ENCODE data around the gene BPIFB3.

Gene BPIFB3

GRCh38 chr20:33053291-33054106 is at the start of gene BPIFB3:
TSS of gene BPIFB3 (plus strand) at chr20:33053903. CDS start at chr20:33055436, 1,533 bp downstream.
- no peak for DNase-seq (ENCODE audit: low spot score)

DNA sequence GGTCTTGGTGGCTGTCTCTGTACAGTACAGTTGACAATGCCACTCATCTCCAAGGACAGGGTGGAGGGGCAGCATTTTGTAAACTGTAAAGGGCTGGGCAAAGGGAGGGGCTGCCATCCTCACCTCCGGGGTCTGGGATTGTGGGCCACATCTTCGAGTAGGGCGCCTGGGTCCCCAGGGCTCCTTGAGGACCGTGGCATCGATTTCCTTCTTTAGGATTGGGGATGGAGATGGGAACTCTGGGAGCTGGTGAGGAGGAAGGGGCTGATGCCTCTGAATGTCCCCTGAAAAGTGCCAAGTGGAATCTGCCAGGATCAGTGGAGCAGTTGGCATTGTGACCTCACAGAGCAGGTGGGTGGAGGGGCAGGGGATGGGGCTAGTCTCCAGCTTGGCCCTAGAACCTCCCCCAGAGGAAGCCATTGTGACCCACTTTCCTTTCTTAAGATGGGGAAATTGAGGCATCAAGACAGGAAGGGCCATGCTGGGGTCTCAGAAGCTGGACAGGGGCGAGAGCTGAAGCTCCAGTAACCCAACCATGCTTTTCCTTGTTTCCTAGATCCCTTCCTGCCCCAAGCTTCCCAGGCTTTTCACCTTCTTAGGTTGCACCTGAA is 49.5 kb upstream of the BPIFB3 start, which contains the start of gene SUN5:
SUN5 (minus strand) TSS at position 293 of the 611 bp plus-strand sequence; CDS start at position 200, 93 bp downstream.
- no peak for DNase-seq (ENCODE audit: low spot score)

DNA sequence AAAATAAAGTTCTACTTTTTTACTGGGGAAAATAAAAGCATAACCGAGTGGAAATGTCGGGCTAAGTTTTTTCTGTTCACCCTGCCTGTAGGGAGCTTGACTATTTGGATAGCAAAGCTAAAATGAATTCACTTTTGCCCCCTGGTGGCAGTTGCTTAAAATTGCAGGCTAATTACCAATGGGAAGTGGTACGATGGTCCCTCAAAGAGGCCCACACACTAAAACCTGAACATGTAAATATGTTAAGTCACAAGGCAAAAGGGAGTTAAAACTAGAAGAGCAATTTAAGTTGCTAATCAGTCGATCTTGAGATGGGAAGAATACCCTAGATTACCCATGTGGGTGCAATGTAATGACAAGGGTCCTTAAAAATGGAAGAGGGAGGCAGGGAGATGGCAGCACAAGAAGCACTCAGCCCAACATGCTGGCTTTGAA is 48.6 kb upstream of the BPIFB3 start:
- no peak for DNase-seq (ENCODE audit: low spot score)

- no peak for DNase-seq (ENCODE audit: low spot score)
Observed at GRCh38 chr20:33005908-33006775, 47.6 kb upstream of the BPIFB3 start.

GRCh38 chr20:33006776-33007375 is 46.8 kb upstream of the BPIFB3 start:
- DNase-seq (ENCODE audit: low spot score), result no peak

- no peak for DNase-seq (ENCODE audit: low spot score)
Observed at GRCh38 chr20:33007376-33008335, 46.0 kb upstream of the BPIFB3 start, which contains the start of gene BPIFB2. TSS of gene BPIFB2 (plus strand) at chr20:33007704. CDS start at chr20:33008575, 871 bp downstream.

DNA sequence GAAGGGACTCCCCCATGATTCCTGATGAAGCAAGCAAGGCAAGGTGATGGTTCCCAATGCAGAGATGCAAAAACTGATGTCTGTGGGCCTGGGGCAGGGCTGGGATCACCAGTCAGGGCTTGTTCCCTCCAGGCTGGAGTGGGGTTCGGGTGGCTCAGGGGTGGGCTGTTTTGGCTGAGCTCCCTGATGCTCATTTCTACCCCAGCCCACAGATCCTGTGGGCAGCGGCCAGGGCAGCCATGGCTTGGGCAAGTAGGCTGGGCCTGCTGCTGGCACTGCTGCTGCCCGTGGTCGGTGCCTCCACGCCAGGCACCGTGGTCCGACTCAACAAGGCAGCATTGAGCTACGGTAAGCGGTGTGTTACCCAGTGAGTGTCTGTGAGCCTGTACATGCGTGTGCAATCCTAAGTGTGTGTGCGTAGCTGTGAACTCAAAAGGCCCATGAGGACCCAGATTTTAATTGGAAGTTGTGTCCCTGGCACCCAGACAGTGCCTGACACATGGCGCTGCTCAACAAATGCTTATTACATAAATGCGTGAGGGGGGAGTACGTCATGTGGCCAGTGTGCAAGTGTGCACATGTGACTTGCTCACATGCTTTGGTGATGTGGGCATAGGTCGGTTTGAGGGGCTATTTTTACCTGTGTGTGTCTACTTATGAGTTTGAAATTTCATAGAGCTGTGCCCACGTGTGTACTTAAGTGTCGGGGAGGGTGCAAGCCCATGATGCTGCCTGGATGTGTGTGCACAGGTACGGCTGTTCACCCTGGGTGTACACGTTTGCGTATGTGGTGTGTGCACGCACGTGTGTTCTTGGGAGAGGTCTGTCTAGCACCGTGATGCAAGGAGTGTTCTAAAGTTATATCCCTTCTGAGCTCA is 45.1 kb upstream of the BPIFB3 start:
- DNase-seq (ENCODE audit: low spot score), result no peak

DNA sequence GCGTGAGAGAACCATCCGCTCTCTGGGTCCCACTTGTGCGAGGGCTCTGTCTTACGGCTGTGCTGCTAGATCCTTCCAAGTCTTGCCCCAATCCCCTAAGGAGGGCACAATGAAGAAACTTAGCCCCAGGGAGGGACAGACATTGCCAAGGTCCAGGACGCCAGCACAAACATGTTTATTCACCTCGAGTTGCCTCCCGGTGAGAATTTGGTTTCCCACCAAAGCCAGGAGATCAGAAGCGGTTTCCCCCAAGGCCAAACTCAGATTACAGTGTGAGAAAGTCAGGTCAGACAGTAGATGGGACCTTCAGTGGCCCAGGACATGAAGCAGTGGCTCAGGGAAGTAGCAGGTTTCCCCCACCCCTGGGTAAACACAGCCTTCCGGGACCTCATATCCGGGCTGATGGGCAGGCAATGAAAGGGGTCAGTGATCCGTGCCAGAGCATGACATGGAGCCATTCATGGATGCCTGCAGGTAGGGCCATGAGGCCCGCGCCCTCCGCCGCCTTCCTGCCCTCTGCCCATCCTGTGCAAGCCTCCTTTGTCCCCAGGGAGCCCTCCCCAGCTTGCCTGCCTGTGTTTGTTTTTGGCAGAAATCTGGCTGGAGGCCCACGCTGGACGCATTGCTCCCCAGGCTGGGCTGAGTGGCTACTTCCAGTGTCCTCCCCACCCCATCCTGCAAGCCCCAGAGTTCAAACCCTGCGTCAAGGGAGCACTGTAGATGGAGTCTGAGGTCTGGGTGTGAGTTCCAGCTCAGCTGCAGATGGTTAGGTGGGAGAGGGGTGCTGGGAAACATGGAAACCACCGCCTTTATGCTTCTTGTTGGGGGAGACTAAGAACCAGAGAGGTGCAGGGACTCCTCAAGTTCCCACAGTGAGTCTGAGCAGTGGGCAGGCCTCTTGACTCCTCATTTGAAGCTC is 44.2 kb upstream of the BPIFB3 start:
- no peak for DNase-seq (ENCODE audit: low spot score)

DNA sequence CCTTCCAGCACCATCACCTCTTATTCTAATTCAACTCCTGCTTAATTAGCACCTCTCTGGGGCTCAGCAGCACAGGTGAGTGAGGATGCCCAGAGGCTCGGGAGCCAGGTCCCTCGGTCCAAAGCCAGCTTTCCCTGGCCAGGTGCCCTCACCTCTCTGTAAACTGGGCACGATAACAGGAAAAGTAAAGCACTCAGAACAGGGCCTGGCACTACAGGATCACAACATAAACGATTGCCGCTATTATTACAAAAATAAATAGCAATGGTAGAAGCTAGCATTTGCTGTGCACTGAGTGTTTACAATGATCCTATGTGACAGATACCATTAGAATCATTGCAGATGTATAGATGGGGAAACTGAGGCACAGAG is 43.6 kb upstream of the BPIFB3 start:
- DNase-seq (ENCODE audit: low spot score), result no peak

GRCh38 chr20:33010674-33011449 is 42.8 kb upstream of the BPIFB3 start:
- no peak for DNase-seq (ENCODE audit: low spot score)

DNA sequence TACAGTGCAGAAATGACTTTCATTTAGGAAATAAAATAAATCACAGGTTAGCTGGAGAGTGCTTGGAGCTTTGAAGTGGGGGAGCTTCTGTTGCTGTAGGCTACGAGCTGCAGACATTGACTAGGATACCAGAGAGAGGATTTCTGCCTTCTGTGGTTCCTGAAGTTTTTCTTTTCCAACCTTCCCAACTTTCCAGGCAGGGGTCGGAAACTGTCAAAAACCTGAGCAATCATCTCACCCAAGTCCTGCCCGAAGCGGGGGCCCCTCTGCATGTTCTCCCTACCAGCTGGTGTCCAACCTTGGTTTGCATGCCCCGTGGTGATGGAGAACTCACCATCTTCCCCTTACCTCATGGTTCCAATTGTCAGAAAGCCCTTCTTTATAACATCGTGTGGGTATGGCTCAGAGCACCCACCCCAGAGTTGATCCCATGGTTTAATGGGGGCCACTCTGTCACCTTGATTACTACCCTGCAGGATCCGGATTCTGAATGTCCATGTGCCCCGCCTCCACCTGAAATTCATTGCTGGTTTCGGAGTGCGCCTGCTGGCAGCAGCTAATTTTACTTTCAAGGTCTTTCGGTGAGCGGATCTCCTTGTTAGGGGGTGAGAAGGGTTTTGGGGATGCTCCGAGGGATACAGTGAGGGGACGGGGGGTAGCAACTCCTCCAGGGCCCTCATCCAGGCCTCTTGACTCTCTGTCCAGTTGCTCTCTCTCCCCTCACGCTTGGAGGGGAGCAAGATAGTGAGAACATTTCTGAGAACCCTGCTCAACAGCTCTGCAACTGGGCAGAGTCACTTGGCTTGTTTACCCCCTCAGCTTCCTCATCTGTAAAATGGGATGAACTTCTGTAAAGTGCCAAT is 41.1 kb upstream of the BPIFB3 start:
- DNase-seq (ENCODE audit: low spot score), result no peak

DNA sequence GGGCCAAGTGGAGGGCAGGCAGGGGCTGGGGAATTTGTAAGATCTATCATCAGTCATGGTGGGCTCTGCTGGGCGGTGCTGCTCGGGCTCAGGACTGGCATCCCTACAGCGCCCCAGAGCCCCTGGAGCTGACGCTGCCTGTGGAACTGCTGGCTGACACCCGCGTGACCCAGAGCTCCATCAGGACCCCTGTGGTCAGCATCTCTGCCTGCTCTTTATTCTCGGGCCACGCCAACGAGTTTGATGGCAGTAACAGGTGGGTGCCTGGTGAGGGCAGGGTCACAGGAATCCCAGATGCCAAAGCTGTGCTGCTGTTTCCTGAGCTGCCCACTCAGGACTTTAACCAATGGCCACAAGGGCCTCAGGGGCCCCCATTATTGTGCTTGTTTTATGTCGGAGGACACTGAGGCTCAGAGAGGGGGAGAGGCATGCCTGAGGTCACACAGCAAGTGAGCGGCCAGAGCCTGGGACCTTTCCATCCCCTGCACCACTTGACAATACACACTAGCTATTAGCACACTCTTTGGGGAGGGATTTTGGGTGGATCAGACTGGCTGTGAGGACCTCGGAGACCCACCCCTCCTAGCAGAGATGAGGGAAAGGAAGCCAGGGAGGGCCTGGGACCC is 39.9 kb upstream of the BPIFB3 start:
- no peak for DNase-seq (ENCODE audit: low spot score)

- DNase-seq (ENCODE audit: low spot score), result no peak
Observed at GRCh38 chr20:33014336-33015113, 39.2 kb upstream of the BPIFB3 start.

DNA sequence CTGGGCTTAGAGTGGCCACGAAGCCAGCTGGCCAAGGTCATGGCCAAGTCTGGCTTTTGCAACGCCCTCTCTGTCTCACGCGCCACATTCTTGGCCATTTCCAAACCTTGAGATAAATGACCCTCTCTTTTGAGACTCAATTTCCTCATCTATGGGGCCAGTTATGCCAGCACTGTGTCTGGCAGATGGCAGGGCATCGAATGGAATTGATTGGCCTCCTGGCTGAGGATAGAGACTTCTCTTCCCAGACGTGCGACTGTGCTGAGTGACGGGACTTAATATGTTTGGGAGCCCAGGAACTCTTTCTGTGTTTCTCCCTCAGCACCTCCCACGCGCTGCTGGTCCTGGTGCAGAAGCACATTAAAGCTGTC is 38.6 kb upstream of the BPIFB3 start:
- DNase-seq (ENCODE audit: low spot score), result no peak

GRCh38 chr20:33015700-33016580 is 37.8 kb upstream of the BPIFB3 start:
- DNase-seq (ENCODE audit: low spot score), result no peak

All from SW480 (cell line).